GM18870 (cell line): Measurements from ENCODE around the gene ARHGEF4.

Source experiments
- ATAC-seq: cut with Tn5 transposase; IDR thresholded peaks from one replicate; pipeline ENCODE4 v1.9.1; 2021; ENCODE audit warnings: moderate library complexity; ENCODE audit not compliant: unreplicated experiment

Gene ARHGEF4

GRCh38 chr2:130834931-130835765, 1.6 kb upstream of the ARHGEF4 start:
- no peak for ATAC-seq

- no peak for ATAC-seq
Observed at GRCh38 chr2:130835766-130836015, 1.0 kb upstream of the ARHGEF4 start.

- ATAC-seq = no peak
Observed at GRCh38 chr2:130837175-130837810, 579 bp downstream of the ARHGEF4 start.

- ATAC-seq = no peak
Observed at GRCh38 chr2:130837811-130838565, 1.3 kb downstream of the ARHGEF4 start.

GRCh38 chr2:130839011-130839780, 2.5 kb downstream of the ARHGEF4 start:
- ATAC-seq = no peak

GRCh38 chr2:130840506-130840905, 3.8 kb downstream of the ARHGEF4 start:
- ATAC-seq = no peak

GRCh38 chr2:130841741-130842365, 5.1 kb downstream of the ARHGEF4 start:
- ATAC-seq = no peak

GRCh38 chr2:130842770-130843169, 6.1 kb downstream of the ARHGEF4 start:
- ATAC-seq = no peak

GRCh38 chr2:130843321-130843985, 6.7 kb downstream of the ARHGEF4 start:
- ATAC-seq = no peak

- ATAC-seq = no peak
Observed at GRCh38 chr2:130844161-130844560, 7.4 kb downstream of the ARHGEF4 start.

- no peak for ATAC-seq
Observed at GRCh38 chr2:130845505-130846085, 8.9 kb downstream of the ARHGEF4 start.

GRCh38 chr2:130846233-130846632, 9.5 kb downstream of the ARHGEF4 start:
- ATAC-seq = no peak

GRCh38 chr2:130846686-130847375, 10.1 kb downstream of the ARHGEF4 start:
- no peak for ATAC-seq

- no peak for ATAC-seq
Observed at GRCh38 chr2:130847776-130848525, 11.2 kb downstream of the ARHGEF4 start.

- no peak for ATAC-seq
Observed at GRCh38 chr2:130848526-130849210, 12.0 kb downstream of the ARHGEF4 start.

GRCh38 chr2:130849896-130850787, 13.4 kb downstream of the ARHGEF4 start:
- ATAC-seq = no peak
